GM13976 (cell line): Measurements from ENCODE around the gene CMTM2.
"Not testable (repeated sequence)": the region's sequence is repeated elsewhere in the genome, so short reads cannot be mapped to it uniquely, and the experiment has no call there.

Source experiments
- DNase-seq: peaks from one replicate; pipeline ENCODE4 v3.0.0; 2012; ENCODE audit warnings: low spot score
- in situ Hi-C: fragments of 300-500 bp; cut with MboI; formaldehyde crosslinking; loops from one replicate; pipeline ENCODE4 v1.12.0; 2022; ENCODE audit warnings: low sequenced_read_pairs, mixed read lengths, inconsistent platforms; ENCODE audit not compliant: unreplicated experiment
- TF ChIP-seq, protein P1 (sequence below): IDR thresholded peaks from 2 replicates; pipeline ENCODE4 v1.5.1; 2012; ENCODE audit warnings: borderline replicate concordance, mild to moderate bottlenecking; ENCODE audit not compliant: insufficient read depth; ENCODE audit errors: extremely low read depth, missing control alignments, control extremely low read depth

CMTM2 gene

DNA sequence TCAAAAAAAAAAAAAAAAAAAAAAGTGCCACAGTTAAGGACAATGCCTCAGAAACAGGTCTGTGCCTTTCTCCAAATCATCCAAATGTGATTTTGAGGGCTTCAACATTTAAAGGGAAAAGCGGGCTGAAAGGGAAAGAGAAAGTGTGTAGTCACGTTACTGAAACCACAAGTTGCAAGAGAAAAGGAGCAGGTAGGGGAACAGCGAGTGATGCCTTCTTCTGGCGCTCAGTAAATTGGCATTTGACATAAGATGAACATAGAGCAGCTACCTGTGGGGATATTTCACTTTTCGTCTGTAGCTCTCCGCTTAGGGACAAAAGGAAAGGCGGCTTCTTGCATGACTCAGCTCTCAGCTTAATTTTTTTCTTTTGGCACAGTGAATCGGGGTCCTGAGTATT lies 11.1 kb downstream of the CMTM2 start:
- in situ Hi-C loops: no loop called here
- peak; percentile 50 for DNase-seq
- TF ChIP-seq, protein P1, sequence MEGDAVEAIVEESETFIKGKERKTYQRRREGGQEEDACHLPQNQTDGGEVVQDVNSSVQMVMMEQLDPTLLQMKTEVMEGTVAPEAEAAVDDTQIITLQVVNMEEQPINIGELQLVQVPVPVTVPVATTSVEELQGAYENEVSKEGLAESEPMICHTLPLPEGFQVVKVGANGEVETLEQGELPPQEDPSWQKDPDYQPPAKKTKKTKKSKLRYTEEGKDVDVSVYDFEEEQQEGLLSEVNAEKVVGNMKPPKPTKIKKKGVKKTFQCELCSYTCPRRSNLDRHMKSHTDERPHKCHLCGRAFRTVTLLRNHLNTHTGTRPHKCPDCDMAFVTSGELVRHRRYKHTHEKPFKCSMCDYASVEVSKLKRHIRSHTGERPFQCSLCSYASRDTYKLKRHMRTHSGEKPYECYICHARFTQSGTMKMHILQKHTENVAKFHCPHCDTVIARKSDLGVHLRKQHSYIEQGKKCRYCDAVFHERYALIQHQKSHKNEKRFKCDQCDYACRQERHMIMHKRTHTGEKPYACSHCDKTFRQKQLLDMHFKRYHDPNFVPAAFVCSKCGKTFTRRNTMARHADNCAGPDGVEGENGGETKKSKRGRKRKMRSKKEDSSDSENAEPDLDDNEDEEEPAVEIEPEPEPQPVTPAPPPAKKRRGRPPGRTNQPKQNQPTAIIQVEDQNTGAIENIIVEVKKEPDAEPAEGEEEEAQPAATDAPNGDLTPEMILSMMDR: no peak

DNA sequence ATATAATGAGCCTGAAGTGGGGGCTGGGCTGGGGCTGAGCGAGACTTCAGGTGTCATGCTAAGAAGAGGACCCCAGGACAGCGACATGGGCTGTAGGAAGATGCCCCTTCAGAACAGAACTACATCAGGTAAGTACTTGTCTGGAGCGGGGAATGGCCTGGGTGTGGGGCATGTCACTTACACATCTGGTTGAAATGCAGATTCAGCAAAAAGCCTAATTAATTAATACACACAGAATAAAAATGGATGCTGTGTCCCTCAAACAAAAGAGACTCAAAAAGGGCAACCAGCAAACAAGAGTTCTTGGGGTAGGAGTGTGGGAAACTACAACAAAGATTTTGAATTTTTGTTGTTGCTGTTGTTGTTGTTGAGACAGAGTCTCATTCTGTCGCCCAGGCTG lies 11.8 kb downstream of the CMTM2 start:
- no peak for DNase-seq
- in situ Hi-C loops: no loop called here
- TF ChIP-seq, protein P1: no peak

DNA sequence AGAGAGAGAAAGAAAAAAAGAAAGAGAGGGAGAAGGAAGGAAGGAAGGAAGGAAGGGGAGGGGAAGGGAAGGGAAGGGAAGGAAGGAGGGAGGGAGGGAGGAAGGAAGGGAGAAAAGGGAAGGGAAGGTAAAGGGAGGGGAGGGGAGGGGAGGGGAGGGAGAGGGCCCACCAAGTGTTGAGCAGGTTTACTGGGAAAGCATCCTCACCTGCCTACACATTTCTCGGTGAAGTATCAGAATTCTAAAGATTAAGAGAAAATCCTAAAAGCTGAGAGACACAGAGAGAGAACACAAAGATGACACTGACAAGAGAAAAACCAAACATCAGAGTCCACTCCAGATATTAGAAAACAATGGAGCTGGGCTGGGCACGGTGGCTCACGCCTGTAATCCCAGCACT lies 13.0 kb downstream of the CMTM2 start:
- in situ Hi-C loops: no loop called here
- DNase-seq: no peak

DNA sequence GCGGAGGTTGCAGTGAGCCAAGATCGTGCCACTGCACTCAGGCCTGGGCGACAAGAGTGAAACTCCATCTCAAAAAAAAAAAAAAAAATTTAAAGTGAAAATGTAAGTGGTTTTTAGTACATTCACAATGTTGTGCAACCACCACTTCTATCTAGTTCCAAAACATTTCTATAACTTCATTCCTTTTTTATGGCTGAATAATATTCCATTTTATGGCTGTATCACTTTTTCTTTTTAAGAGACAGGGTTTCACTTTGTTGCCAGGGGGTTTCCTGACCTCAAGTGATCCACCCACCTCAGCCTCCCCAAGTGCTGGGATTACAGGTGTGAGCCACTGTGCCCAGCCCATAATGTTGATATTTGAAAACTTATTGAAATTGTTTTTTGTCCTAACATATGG lies 13.6 kb downstream of the CMTM2 start:
- TF ChIP-seq, protein P1: no peak
- DNase-seq: no peak
- in situ Hi-C loops: no loop called here

More for the DNA sequence above, 13.0 kb downstream of the CMTM2 start:
- TF ChIP-seq, protein P1: no peak

DNA sequence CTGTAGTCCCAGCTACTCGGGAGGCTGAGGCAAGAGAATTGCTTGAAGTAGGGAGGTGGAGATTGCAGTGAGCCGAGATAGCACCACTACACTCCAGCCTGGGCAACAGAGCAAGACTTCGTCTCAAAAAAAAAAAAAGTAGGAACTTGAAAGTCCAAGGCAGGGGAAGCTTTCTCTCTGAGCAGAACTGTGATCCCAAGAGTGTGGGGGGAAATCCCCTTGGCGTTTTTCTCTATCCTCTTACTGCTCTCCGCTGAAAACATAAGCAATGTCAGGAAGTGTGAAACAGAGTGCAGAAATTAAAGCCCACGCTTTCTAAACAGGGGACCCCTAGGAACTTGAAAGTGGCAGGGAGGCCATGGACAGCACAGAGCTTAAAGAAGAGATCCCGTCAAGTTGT lies 15.5 kb downstream of the CMTM2 start:
- in situ Hi-C loops: no loop called here
- DNase-seq: no peak
- TF ChIP-seq, protein P1: no peak

DNA sequence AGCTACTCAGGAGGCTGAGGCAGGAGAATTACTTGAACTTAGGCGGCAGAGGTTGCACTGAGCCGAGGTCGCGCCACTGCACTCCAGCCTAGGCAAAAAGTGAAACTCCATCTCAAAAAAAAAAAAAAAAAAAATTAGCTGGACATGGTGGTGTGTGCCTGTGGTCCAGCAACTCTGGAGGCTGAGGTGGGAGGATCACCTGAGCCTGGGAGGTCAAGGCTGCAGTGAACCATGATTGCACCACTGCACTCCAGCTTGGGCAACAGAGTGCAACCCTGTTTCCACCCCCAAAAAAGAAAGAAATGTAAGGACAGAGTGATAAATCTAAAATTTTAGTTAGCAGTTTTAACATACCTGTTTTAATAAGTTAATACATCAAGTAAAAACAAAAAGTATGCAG lies 17.3 kb downstream of the CMTM2 start:
- in situ Hi-C loops: not testable (repeated sequence)

DNA sequence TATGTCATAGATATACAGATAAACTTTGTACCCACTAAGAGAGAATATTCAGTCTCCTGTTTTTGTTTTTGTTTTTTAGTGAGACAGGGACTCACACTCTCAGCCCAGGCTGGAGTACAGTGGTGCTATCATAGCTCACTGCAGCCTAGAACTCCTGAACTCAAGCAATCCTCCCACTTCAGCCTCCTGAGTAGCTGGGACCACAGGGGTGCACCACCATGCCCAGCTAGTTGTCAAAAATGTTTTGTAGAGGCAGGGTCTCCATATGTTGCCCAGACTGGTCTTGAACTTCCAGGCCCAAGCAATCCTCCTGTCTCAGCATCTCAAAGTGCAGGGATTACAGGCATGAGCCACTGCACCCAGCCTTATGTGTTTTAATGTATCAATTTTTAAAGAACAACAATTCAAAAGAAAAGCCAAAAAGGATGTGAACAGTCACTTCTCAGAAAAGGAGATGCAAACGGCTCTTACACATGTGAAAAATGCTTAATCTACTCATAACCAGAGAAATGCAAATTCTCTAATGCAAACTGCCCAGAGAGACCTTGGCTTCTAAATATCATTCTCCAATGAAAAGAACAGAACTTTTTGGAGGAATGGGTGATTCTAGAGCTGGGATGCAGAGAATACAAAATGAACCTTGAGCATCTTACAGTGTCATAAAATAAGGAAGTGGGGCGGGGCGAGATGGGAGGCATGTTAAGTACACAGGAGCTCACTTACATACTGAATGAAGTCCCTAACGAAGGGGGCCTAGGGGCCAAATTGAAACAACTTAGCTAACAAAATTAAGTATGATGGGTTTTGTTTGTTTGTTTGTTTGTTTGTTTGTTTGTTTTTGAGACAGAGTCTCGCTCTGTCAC lies 18.0 kb downstream of the CMTM2 start:
- in situ Hi-C loops: no loop called here
- no peak for DNase-seq
- TF ChIP-seq, protein P1: no peak

More for the DNA sequence above, 17.3 kb downstream of the CMTM2 start:
- DNase-seq: not testable (repeated sequence)
